Measurements from ENCODE around the gene TMEM163.

DNA sequence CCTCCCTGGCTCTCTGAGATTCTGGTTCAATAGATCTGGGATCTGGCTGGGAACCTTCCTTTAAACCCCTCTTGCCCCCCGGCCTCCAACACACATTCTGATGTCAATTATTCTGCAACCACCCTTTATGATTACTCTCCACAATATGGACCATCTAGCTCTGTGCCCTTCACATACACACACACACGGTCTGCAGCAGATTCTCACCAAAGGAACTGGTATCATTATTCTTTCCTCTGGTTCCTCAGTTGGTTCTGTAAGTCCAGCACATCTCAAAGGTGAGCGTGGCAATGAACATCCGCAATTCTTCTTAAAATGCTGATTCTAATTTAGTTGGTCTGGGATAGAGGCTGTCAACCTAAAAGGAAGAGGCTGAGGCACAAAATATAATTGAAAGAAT is 2.8 kb upstream of the TMEM163 start:
- TF ChIP-seq, protein P1, sequence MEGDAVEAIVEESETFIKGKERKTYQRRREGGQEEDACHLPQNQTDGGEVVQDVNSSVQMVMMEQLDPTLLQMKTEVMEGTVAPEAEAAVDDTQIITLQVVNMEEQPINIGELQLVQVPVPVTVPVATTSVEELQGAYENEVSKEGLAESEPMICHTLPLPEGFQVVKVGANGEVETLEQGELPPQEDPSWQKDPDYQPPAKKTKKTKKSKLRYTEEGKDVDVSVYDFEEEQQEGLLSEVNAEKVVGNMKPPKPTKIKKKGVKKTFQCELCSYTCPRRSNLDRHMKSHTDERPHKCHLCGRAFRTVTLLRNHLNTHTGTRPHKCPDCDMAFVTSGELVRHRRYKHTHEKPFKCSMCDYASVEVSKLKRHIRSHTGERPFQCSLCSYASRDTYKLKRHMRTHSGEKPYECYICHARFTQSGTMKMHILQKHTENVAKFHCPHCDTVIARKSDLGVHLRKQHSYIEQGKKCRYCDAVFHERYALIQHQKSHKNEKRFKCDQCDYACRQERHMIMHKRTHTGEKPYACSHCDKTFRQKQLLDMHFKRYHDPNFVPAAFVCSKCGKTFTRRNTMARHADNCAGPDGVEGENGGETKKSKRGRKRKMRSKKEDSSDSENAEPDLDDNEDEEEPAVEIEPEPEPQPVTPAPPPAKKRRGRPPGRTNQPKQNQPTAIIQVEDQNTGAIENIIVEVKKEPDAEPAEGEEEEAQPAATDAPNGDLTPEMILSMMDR (IDR thresholded peaks at IDR 0.05): no peak
- TF ChIP-seq POLR2AphosphoS5 (IDR thresholded peaks at IDR 0.05) (no peak), POLR2A (IDR thresholded peaks at IDR 0.05; ENCODE audit: low read depth) (no peak)

All from esophagus muscularis mucosa (tissue), 3 donors.